Lung (tissue), 12 donors: ENCODE results near the gene STMND1. TPM values are rescaled to one million over a fixed set of nuclear protein-coding genes. Genes with fewer than 3 reads are reported as not detected.

Source experiments
- ATAC-seq: fragments of 200-7000 bp; cut with Tn5 transposase; one replicate; pipeline ENCODE4 v1.9.1; 2020; ENCODE audit warnings: moderate number of reproducible peaks; ENCODE audit not compliant: insufficient read depth, low FRiP score
- DNase-seq, 3 donors: peaks; one replicate each; pipeline ENCODE4 v3.0.0-alpha.2; 2013 to 2017
- H3K27ac ChIP-seq, 2 donors: one replicate each; pipeline ENCODE4 v1.5.1; 2013; ENCODE audit warnings: mild to moderate bottlenecking in 2 of 2, moderate library complexity in 2 of 2, control low read depth in 1 of 2, inconsistent platforms in 1 of 2, low read depth in 1 of 2, low read length in 1 of 2
- H3K27me3 ChIP-seq, 3 donors: one replicate each; pipeline ENCODE4 v1.5.1; 2013; ENCODE audit warnings: low read length in 2 of 3; ENCODE audit not compliant: control insufficient read depth in 3 of 3, insufficient read depth in 3 of 3
- H3K36me3 ChIP-seq, 4 donors: one replicate each; pipeline ENCODE4 v1.5.1; 2013; ENCODE audit warnings: low read length in 4 of 4, mild to moderate bottlenecking in 1 of 4, moderate library complexity in 1 of 4; ENCODE audit not compliant: control insufficient read depth in 4 of 4, insufficient read depth in 4 of 4
- H3K4me1 ChIP-seq, 5 donors: one replicate each; pipeline ENCODE4 v1.5.1; 2013; ENCODE audit warnings: low read length in 5 of 5, mild to moderate bottlenecking in 2 of 5, moderate library complexity in 1 of 5; ENCODE audit not compliant: control insufficient read depth in 5 of 5, insufficient read depth in 5 of 5
- H3K4me3 ChIP-seq: one replicate; pipeline ENCODE4 v1.5.1; 2013; ENCODE audit warnings: mild to moderate bottlenecking, control low read depth, moderate library complexity
- H3K9ac ChIP-seq, 2 donors: one replicate each; pipeline ENCODE4 v1.5.1; 2013; ENCODE audit warnings: low read length in 2 of 2, control low read depth in 1 of 2; ENCODE audit not compliant: insufficient read depth in 1 of 2
- H3K9me3 ChIP-seq, 4 donors: one replicate each; pipeline ENCODE4 v1.5.1; 2013; ENCODE audit warnings: low read length in 3 of 4, mild to moderate bottlenecking in 1 of 4, moderate library complexity in 1 of 4; ENCODE audit not compliant: control insufficient read depth in 4 of 4, insufficient read depth in 3 of 4
- CTCF ChIP-seq: IDR thresholded peaks from 2 replicates; pipeline ENCODE4 v1.5.1; 2012; ENCODE audit warnings: mild to moderate bottlenecking; ENCODE audit errors: control extremely low read depth, extremely low read depth
- WGBS, 2 donors: extraction: QIAGEN DNeasy Blood & Tissue Kit; methylation state at CpG; one replicate each; pipeline ENCODE4 v1.1.7; 2013; 5-methylcytosine and 5-hydroxymethylcytosine counted together
- polyA plus RNA-seq, 2 donors: library from polyadenylated mRNA; stranded (reverse); fragments of 200-250 nt; gene quantifications; one replicate each; pipeline ENCODE4 v1.2.1, GENCODE V29; 2013
- total RNA-seq, 2 donors: library from RNA; depleted of rRNA in 1 of 2; stranded (reverse); fragments of >200 nt in 1 of 2; gene quantifications; one replicate each; pipeline ENCODE4 v1.2.1, GENCODE V29; 2014 to 2021
- donor health status: control.
- donor health status: control.
- donor health status: Bipolar disorder and iron deficiency.
- donor health status: healthy.
- donor health status: DM: yes; HTN: yes; CAD: no.

Gene STMND1
- total and polyA plus RNA-seq, 4 donors = 4.6 to 11.0 (median 8.3) TPM

GRCh38 chr6:17159240-17159639, 57.4 kb downstream of the STMND1 start:
- ATAC-seq (no peak), DNase-seq (peak in 1 of 3 donors; percentile 19)
- H3K36me3 ChIP-seq = no peaks in the 10 kb centered on the region
- TF ChIP-seq CTCF = no peak
- H3K9me3 ChIP-seq = no peaks in the 10 kb centered on the region
- no peak overlapping the region for H3K4me3 ChIP-seq
- H3K9ac ChIP-seq = no peak overlapping the region
- no peaks in the 10 kb centered on the region for H3K27me3 ChIP-seq
- WGBS, 2 donors = 55 to 73% methylated on average over 5 of the region's 5 CpGs
- peaks cover 0 to 8% (median 0%) of the 10 kb centered on the region in 5 donors for H3K4me1 ChIP-seq
- no peak overlapping the region for H3K27ac ChIP-seq

GRCh38 chr6:17161076-17161475, 59.2 kb downstream of the STMND1 start:
- no peaks in the 10 kb centered on the region for H3K36me3 ChIP-seq
- no peaks in the 10 kb centered on the region for H3K27me3 ChIP-seq
- no peak overlapping the region for H3K27ac ChIP-seq
- no peak overlapping the region for H3K9ac ChIP-seq
- TF ChIP-seq CTCF = no peak
- peaks cover 0 to 8% (median 0%) of the 10 kb centered on the region in 5 donors for H3K4me1 ChIP-seq
- 82% methylated on average over 2 of the region's 2 CpGs for WGBS, 2 donors
- H3K4me3 ChIP-seq = no peak overlapping the region
- H3K9me3 ChIP-seq = no peaks in the 10 kb centered on the region
- DNase-seq (peak; percentile 53 to 80 (median 78)), ATAC-seq (no peak)

- H3K36me3 ChIP-seq = no peaks in the 10 kb centered on the region
- H3K27me3 ChIP-seq = no peaks in the 10 kb centered on the region
- no peaks in the 10 kb centered on the region for H3K9me3 ChIP-seq
- no peak overlapping the region for H3K9ac ChIP-seq
- no peak for TF ChIP-seq CTCF
- peaks cover 0 to 11% (median 0%) of the 10 kb centered on the region in 5 donors for H3K4me1 ChIP-seq
- WGBS, 2 donors = 62 to 63% methylated on average over 5 of the region's 5 CpGs
- no peak for ATAC-seq
- DNase-seq = peak in 1 of 3 donors; percentile 23
- no peak overlapping the region for H3K27ac ChIP-seq
- no peak overlapping the region for H3K4me3 ChIP-seq
Measured at GRCh38 chr6:17165383-17165782, 63.5 kb downstream of the STMND1 start.
